NCI-H524 treated with DMSO at 0.1 percent for 48 hours (cell line): ENCODE measurements around the gene NDUFAF2.
"Not testable (repeated sequence)": the region's sequence is repeated elsewhere in the genome, so short reads cannot be mapped to it uniquely, and the experiment has no call there.

Source experiments
- DNase-seq: peaks from one replicate; lab custom pipeline; 2025; lab: John Stamatoyannopoulos, UW

NDUFAF2 gene

GRCh38 chr5:61178702-61179101 lies 233.7 kb downstream of the NDUFAF2 start:
- no peak for DNase-seq

GRCh38 chr5:61180886-61181285 lies 235.9 kb downstream of the NDUFAF2 start:
- DNase-seq: no peak

- no peak for DNase-seq
Observed at GRCh38 chr5:61182449-61182848, 237.4 kb downstream of the NDUFAF2 start.

GRCh38 chr5:61183538-61183937 lies 238.5 kb downstream of the NDUFAF2 start:
- no peak for DNase-seq

- DNase-seq: no peak
Observed at GRCh38 chr5:61184708-61185107, 239.7 kb downstream of the NDUFAF2 start.

- no peak for DNase-seq
Observed at GRCh38 chr5:61186634-61187033, 241.6 kb downstream of the NDUFAF2 start.

GRCh38 chr5:61187352-61187751 lies 242.3 kb downstream of the NDUFAF2 start:
- not testable (repeated sequence) for DNase-seq

- DNase-seq: not testable (repeated sequence)
Observed at GRCh38 chr5:61187826-61188225, 242.8 kb downstream of the NDUFAF2 start.

- no peak for DNase-seq
Observed at GRCh38 chr5:61198606-61199005, 253.6 kb downstream of the NDUFAF2 start.

GRCh38 chr5:61200582-61201155 lies 255.7 kb downstream of the NDUFAF2 start:
- DNase-seq: no peak

GRCh38 chr5:61202213-61202612 lies 257.2 kb downstream of the NDUFAF2 start:
- no peak for DNase-seq
